Activated CD8-positive, alpha-beta T cell treated with anti-CD3 and anti-CD28 coated beads for 36 hours (primary cell): ENCODE data around the gene LCN6. TPM values are rescaled to one million over a fixed set of nuclear protein-coding genes. Genes with fewer than 3 reads are reported as not detected.

Source experiments
- ATAC-seq: fragments of 200-7000 bp; cut with Tn5 transposase; one replicate; pipeline ENCODE4 v1.10.0; 2021; ENCODE audit warnings: mild to moderate bottlenecking, moderate library complexity
- CTCF ChIA-PET: fragments of 350-600 bp; sonication (Branson Sonifier 250); formaldehyde crosslinking; loops from one replicate; lab custom pipeline; 2021; ENCODE audit warnings: antibody characterized with exemption; lab: Charles Lee
- POLR2A ChIA-PET: fragments of 350-600 bp; sonication (Branson Sonifier 250); formaldehyde crosslinking; loops from one replicate; lab custom pipeline; 2021; ENCODE audit warnings: antibody characterized with exemption; lab: Charles Lee
- DNase-seq: peaks from one replicate; pipeline ENCODE4 v3.0.0-alpha.2; 2020
- H3K27ac Mint-ChIP-seq: one replicate; pipeline ENCODE4 v1.8.0; 2021; ENCODE audit warnings: mild to moderate bottlenecking, mixed read lengths
- H3K27me3 Mint-ChIP-seq: one replicate; pipeline ENCODE4 v1.8.0; 2021; ENCODE audit warnings: mixed read lengths
- H3K36me3 Mint-ChIP-seq: one replicate; pipeline ENCODE4 v1.8.0; 2021; ENCODE audit warnings: low read depth, mixed read lengths
- H3K4me1 Mint-ChIP-seq: one replicate; pipeline ENCODE4 v1.8.0; 2021; ENCODE audit warnings: low read depth, mixed read lengths
- H3K4me3 Mint-ChIP-seq: one replicate; pipeline ENCODE4 v1.8.0; 2021; ENCODE audit warnings: mild to moderate bottlenecking, moderate library complexity, mixed read lengths
- H3K9me3 Mint-ChIP-seq: one replicate; pipeline ENCODE4 v1.8.0; 2021; ENCODE audit warnings: mixed read lengths
- CTCF ChIP-seq: fragments of 200-600 bp; IDR thresholded peaks from one replicate; pipeline ENCODE4 v1.8.0; 2022; ENCODE audit warnings: antibody characterized with exemption, mild to moderate bottlenecking
- intact Hi-C: fragments of 100-400 bp; cut with micrococcal nuclease; formaldehyde crosslinking; loops from one replicate; pipeline ENCODE4 v1.10.0; 2022
- total RNA-seq, 2 experiments: library from RNA; stranded (reverse); gene quantifications; one replicate each; pipeline ENCODE4 v1.2.3, GENCODE V29; 2021

Gene LCN6
- total RNA-seq, 2 experiments from 2014 or later = not detected

- H3K36me3 Mint-ChIP-seq = peaks cover 2% of the 10 kb centered on the region
- H3K27ac Mint-ChIP-seq = no peak overlapping the region
- TF ChIP-seq CTCF = no peak
- ChIA-PET POLR2A (interaction anchor here (0.8 to 2.0 kb wide), 3 partner anchors 11 to 293 kb away, joined by 3 to 10 read pairs (median 4); partner anchors contain the start of gene RABL6), CTCF (interaction anchor here (0.8 to 1.5 kb wide), 6 partner anchors 13 to 242 kb away, joined by 3 to 9 read pairs (median 4); partner anchors contain the start of gene RABL6)
- ATAC-seq = no peak
- no peak overlapping the region for H3K4me3 Mint-ChIP-seq
- no peaks in the 10 kb centered on the region for H3K9me3 Mint-ChIP-seq
- peaks cover 29% of the 10 kb centered on the region for H3K4me1 Mint-ChIP-seq
- intact Hi-C loops = no loop called here
- peaks cover 5% of the 10 kb centered on the region for H3K27me3 Mint-ChIP-seq
- DNase-seq = no peak
These were observed 45.0 kb upstream of the LCN6 start for GRCh38 chr9:136793086-136793946.

GRCh38 chr9:136792321-136793085, 44.2 kb upstream of the LCN6 start:
- Mint-ChIP-seq H3K9me3 (no peaks in the 10 kb centered on the region), H3K4me3 (peak overlapping the region; percentile 82), H3K4me1 (peaks cover 37% of the 10 kb centered on the region), H3K36me3 (peaks cover 2% of the 10 kb centered on the region), H3K27ac (peak overlapping the region; percentile 77), H3K27me3 (peaks cover 5% of the 10 kb centered on the region)
- CTCF ChIA-PET = interaction anchor here (0.6 to 3.3 kb wide), 13 partner anchors 8 to 237 kb away, joined by 3 to 12 read pairs (median 4); partner anchors contain the start of genes AJM1 and RABL6
- POLR2A ChIA-PET = interaction anchor here (0.9 to 2.0 kb wide), 3 partner anchors 11 to 64 kb away, joined by 4 to 10 read pairs (median 4); partner anchors contain the start of gene RABL6
- DNase-seq = peak; percentile 19
- no peak for ATAC-seq
- intact Hi-C loops = no loop called here
- no peak for TF ChIP-seq CTCF

- ATAC-seq = peak; percentile 2
- CTCF ChIA-PET = interaction anchor here (0.7 to 3.3 kb wide), 11 partner anchors 9 to 237 kb away, joined by 3 to 12 read pairs (median 4); partner anchors contain the start of genes AJM1 and RABL6
These were observed 43.4 kb upstream of the LCN6 start for GRCh38 chr9:136791516-136792276.

More at GRCh38 chr9:136791516-136792276, 43.4 kb upstream of the LCN6 start:
- Mint-ChIP-seq H3K27ac (peak overlapping the region; percentile 86), H3K4me3 (peak overlapping the region; percentile 82), H3K9me3 (no peaks in the 10 kb centered on the region), H3K36me3 (peaks cover 2% of the 10 kb centered on the region), H3K27me3 (peaks cover 6% of the 10 kb centered on the region), H3K4me1 (peaks cover 35% of the 10 kb centered on the region)
- intact Hi-C loops = no loop called here
- POLR2A ChIA-PET = interaction anchor here (0.6 to 1.0 kb wide), 2 partner anchors 64 to 235 kb away, joined by 3 to 4 read pairs; no protein-coding TSS in a partner anchor
- peak; percentile 77 for DNase-seq
- TF ChIP-seq CTCF = peak; percentile 100
